Mesenchymal stem cell (in vitro differentiated cells and primary cell): Measurements from ENCODE around the gene CNOT3.

Experiments used
- DNase-seq: peaks from one replicate; pipeline ENCODE4 v3.0.0-alpha.2; 2013
- H2AFZ ChIP-seq: one replicate; pipeline ENCODE4 v1.6.1; 2013; ENCODE audit warnings: low read depth, mild to moderate bottlenecking, control low read depth, inconsistent platforms, low read length, moderate library complexity
- H2AK5ac ChIP-seq: 2 replicates; pipeline ENCODE4 v1.6.1; 2013; ENCODE audit warnings: low read length, moderate library complexity, mild to moderate bottlenecking, inconsistent platforms; ENCODE audit not compliant: severe bottlenecking
- H2BK120ac ChIP-seq: one replicate; pipeline ENCODE4 v1.6.1; 2013; ENCODE audit warnings: low read depth, mild to moderate bottlenecking, inconsistent platforms, low read length, moderate library complexity
- H2BK12ac ChIP-seq, 2 experiments: one replicate each; pipeline ENCODE4 v1.6.1; 2013; ENCODE audit warnings: inconsistent platforms in 2 of 2, low read length in 2 of 2, mild to moderate bottlenecking in 2 of 2, moderate library complexity in 2 of 2, control low read depth in 1 of 2
- H2BK15ac ChIP-seq: one replicate; pipeline ENCODE4 v1.6.1; 2013; ENCODE audit warnings: mild to moderate bottlenecking, low read depth, inconsistent platforms; ENCODE audit not compliant: poor library complexity, severe bottlenecking
- H2BK5ac ChIP-seq: 2 replicates; pipeline ENCODE4 v1.6.1; 2013; ENCODE audit warnings: low read depth, mild to moderate bottlenecking, low read length, control low read depth, inconsistent platforms; ENCODE audit not compliant: poor library complexity, severe bottlenecking
- H3K14ac ChIP-seq, 2 experiments: one replicate each; pipeline ENCODE4 v1.6.1; 2013; ENCODE audit warnings: inconsistent platforms in 2 of 2, low read length in 2 of 2, control low read depth in 1 of 2, mild to moderate bottlenecking in 1 of 2, moderate library complexity in 1 of 2
- H3K18ac ChIP-seq, 2 experiments: one replicate each; pipeline ENCODE4 v1.6.1; 2013; ENCODE audit warnings: inconsistent platforms in 2 of 2, low read length in 2 of 2, control low read depth in 1 of 2, low read depth in 1 of 2, mild to moderate bottlenecking in 1 of 2
- H3K23ac ChIP-seq, 2 experiments: one replicate each; pipeline ENCODE4 v1.6.1; 2013; ENCODE audit warnings: inconsistent platforms in 2 of 2, low read length in 2 of 2, mild to moderate bottlenecking in 2 of 2, moderate library complexity in 2 of 2, control low read depth in 1 of 2
- H3K27ac ChIP-seq: 2 replicates; pipeline ENCODE4 v1.5.1; 2013; ENCODE audit warnings: mild to moderate bottlenecking, moderate library complexity, low read length, control low read depth, inconsistent platforms; ENCODE audit not compliant: poor library complexity, severe bottlenecking
- H3K27me3 ChIP-seq, 2 experiments: 2 replicates each; pipeline versions ENCODE4 v1.6.1 to v1.7.0; 2013; ENCODE audit warnings: low read length in 2 of 2, mild to moderate bottlenecking in 2 of 2, moderate library complexity in 2 of 2, control low read depth in 1 of 2, inconsistent platforms in 1 of 2; ENCODE audit not compliant: control insufficient read depth in 1 of 2, insufficient read depth in 1 of 2
- H3K36me3 ChIP-seq, 2 experiments: 2 replicates each; pipeline versions ENCODE4 v1.6.1 to v1.7.0; 2013; ENCODE audit warnings: low read length in 2 of 2, control low read depth in 1 of 2, inconsistent platforms in 1 of 2, low read depth in 1 of 2, mild to moderate bottlenecking in 1 of 2; ENCODE audit not compliant: insufficient read depth in 2 of 2, control insufficient read depth in 1 of 2
- H3K4ac ChIP-seq, 2 experiments: one replicate each; pipeline ENCODE4 v1.6.1; 2013; ENCODE audit warnings: inconsistent platforms in 2 of 2, low read length in 2 of 2, mild to moderate bottlenecking in 2 of 2, moderate library complexity in 2 of 2, control low read depth in 1 of 2, low read depth in 1 of 2
- H3K4me1 ChIP-seq: 2 replicates; pipeline ENCODE4 v1.6.1; 2013; ENCODE audit warnings: low read depth, low read length, control low read depth; ENCODE audit not compliant: control insufficient read depth, insufficient read depth
- H3K4me2 ChIP-seq: 2 replicates; pipeline ENCODE4 v1.6.1; 2013; ENCODE audit warnings: low read length, mild to moderate bottlenecking, inconsistent platforms; ENCODE audit not compliant: poor library complexity, severe bottlenecking
- H3K4me3 ChIP-seq, 2 experiments: 2 replicates each; pipeline versions ENCODE4 v1.5.1 to v1.7.0; 2013; ENCODE audit warnings: low read length in 2 of 2, mild to moderate bottlenecking in 2 of 2, control low read depth in 1 of 2, low read depth in 1 of 2; ENCODE audit not compliant: insufficient read depth in 1 of 2
- H3K79me1 ChIP-seq: replicated peaks from 2 replicates; pipeline ENCODE4 v1.6.1; 2013; ENCODE audit warnings: mild to moderate bottlenecking, control low read depth, low read length, inconsistent platforms; ENCODE audit not compliant: poor library complexity, severe bottlenecking
- H3K9ac ChIP-seq: 2 replicates; pipeline ENCODE4 v1.7.0; 2013; ENCODE audit warnings: mild to moderate bottlenecking, low read length, moderate library complexity
- H3K9me3 ChIP-seq: 2 replicates; pipeline ENCODE4 v1.7.0; 2013; ENCODE audit warnings: mild to moderate bottlenecking, low read length; ENCODE audit not compliant: control insufficient read depth
- H4K8ac ChIP-seq: one replicate; pipeline ENCODE4 v1.6.1; 2013; ENCODE audit warnings: inconsistent platforms, mild to moderate bottlenecking, low read length, moderate library complexity
- H4K91ac ChIP-seq: one replicate; pipeline ENCODE4 v1.6.1; 2013; ENCODE audit warnings: mild to moderate bottlenecking, low read length, inconsistent platforms
- WGBS: methylation state at CpG from one replicate; pipeline ENCODE4 v1.1.7; 2013; ENCODE audit warnings: mixed read lengths; 5-methylcytosine and 5-hydroxymethylcytosine counted together

Gene CNOT3

GRCh38 chr19:54188215-54188871 is 50.8 kb downstream of the CNOT3 start:
- peak overlapping the region; percentile 42 for H4K8ac ChIP-seq
- H3K4me3 ChIP-seq = peak overlapping the region; percentile 78 to 89
- peak overlapping the region; percentile 75 to 76 for H3K4ac ChIP-seq
- no peak overlapping the region for H2BK5ac ChIP-seq
- 24% methylated on average over 7 of the region's 12 CpGs for WGBS
- peak overlapping the region; percentile 83 for H3K4me2 ChIP-seq
- peaks cover 28% of the 10 kb centered on the region for H3K79me1 ChIP-seq
- H2BK120ac ChIP-seq = peak overlapping the region; percentile 77
- H3K27me3 ChIP-seq = no peaks in the 10 kb centered on the region
- no peak overlapping the region for H3K23ac ChIP-seq
- peak overlapping the region; percentile 64 to 89 for H3K18ac ChIP-seq
- H3K27ac ChIP-seq = peak overlapping the region; percentile 53
- H2BK12ac ChIP-seq = peak overlapping the region in 1 of 2 experiments; percentile 11
- H4K91ac ChIP-seq = no peak overlapping the region
- peak overlapping the region; percentile 70 for H2BK15ac ChIP-seq
- H3K14ac ChIP-seq = peak overlapping the region in 1 of 2 experiments; percentile 9
- peak overlapping the region; percentile 39 for H2AK5ac ChIP-seq
- peak; percentile 65 for DNase-seq
- peaks cover 18% of the 10 kb centered on the region for H3K4me1 ChIP-seq
- peaks cover 22 to 27% of the 10 kb centered on the region in 2 experiments for H3K36me3 ChIP-seq
- peak overlapping the region; percentile 94 for H3K9ac ChIP-seq
- H2AFZ ChIP-seq = no peak overlapping the region
- no peaks in the 10 kb centered on the region for H3K9me3 ChIP-seq

GRCh38 chr19:54189145-54189734 is 51.7 kb downstream of the CNOT3 start, which contains the start of gene MBOAT7:
Gene MBOAT7, minus strand, starts transcription at chr19:54189580. Its CDS starts 1,072 bp downstream, at chr19:54188508.
- DNase-seq = no peak
- under 1% methylated on average over 45 of the region's 64 CpGs for WGBS

GRCh38 chr19:54189735-54190502 is 52.4 kb downstream of the CNOT3 start:
- peak overlapping the region in 1 of 2 experiments; percentile 80 for H3K14ac ChIP-seq
- H3K4ac ChIP-seq = peak overlapping the region in 1 of 2 experiments; percentile 22
- H3K18ac ChIP-seq = peak overlapping the region; percentile 91 to 92
- H3K4me3 ChIP-seq = peak overlapping the region; percentile 64 to 89
- H2BK12ac ChIP-seq = peak overlapping the region in 1 of 2 experiments; percentile 8
- H3K9ac ChIP-seq = peak overlapping the region; percentile 94
- peak overlapping the region; percentile 75 for H2BK15ac ChIP-seq
- peaks cover 25 to 36% of the 10 kb centered on the region in 2 experiments for H3K36me3 ChIP-seq
- DNase-seq = peak; percentile 100
- H4K8ac ChIP-seq = peak overlapping the region; percentile 41
- peaks cover 18% of the 10 kb centered on the region for H3K4me1 ChIP-seq
- H2AFZ ChIP-seq = peak overlapping the region; percentile 33
- H3K79me1 ChIP-seq = peaks cover 23% of the 10 kb centered on the region
- H3K27ac ChIP-seq = peak overlapping the region; percentile 94
- H3K23ac ChIP-seq = no peak overlapping the region
- no peak overlapping the region for H2AK5ac ChIP-seq
- peak overlapping the region; percentile 44 for H2BK120ac ChIP-seq
- H4K91ac ChIP-seq = peak overlapping the region; percentile 92
- no peaks in the 10 kb centered on the region for H3K27me3 ChIP-seq
- H3K9me3 ChIP-seq = no peaks in the 10 kb centered on the region
- WGBS = 1% methylated on average over 65 of the region's 65 CpGs
- peak overlapping the region; percentile 44 for H3K4me2 ChIP-seq
- peak overlapping the region; percentile 94 for H2BK5ac ChIP-seq

More at GRCh38 chr19:54189145-54189734, 51.7 kb downstream of the CNOT3 start, which contains the start of gene MBOAT7:
- Histone ChIP-seq H3K79me1 (peaks cover 24% of the 10 kb centered on the region), H3K4me3 (peak within 1 kb of the TSS; percentile 78 to 89), H3K14ac (peak within 1 kb of the TSS in 1 of 2 experiments; percentile 88), H3K36me3 (peaks cover 22 to 30% of the 10 kb centered on the region in 2 experiments), H2AK5ac (peak within 1 kb of the TSS; percentile 39), H3K4me2 (peak within 1 kb of the TSS; percentile 83), H2AFZ (peak within 1 kb of the TSS; percentile 81), H4K8ac (peak within 1 kb of the TSS; percentile 41), H2BK120ac (peak within 1 kb of the TSS; percentile 77), H3K27ac (peak within 1 kb of the TSS; percentile 94), H2BK12ac (peak within 1 kb of the TSS in 1 of 2 experiments; percentile 72), H3K18ac (peak within 1 kb of the TSS; percentile 91 to 92), H4K91ac (peak within 1 kb of the TSS; percentile 92), H2BK15ac (peak within 1 kb of the TSS; percentile 75), H3K4me1 (peaks cover 18% of the 10 kb centered on the region), H2BK5ac (peak within 1 kb of the TSS; percentile 94), H3K23ac (peak within 1 kb of the TSS in 1 of 2 experiments; percentile 74), H3K9me3 (no peaks in the 10 kb centered on the region), H3K9ac (peak within 1 kb of the TSS; percentile 94), H3K4ac (peak within 1 kb of the TSS; percentile 10 to 75), H3K27me3 (no peaks in the 10 kb centered on the region)
